ENCODE data around the gene NUP62.

The NUP62 gene

GRCh38 chr19:49874503-49875157 lies 54.7 kb downstream of the NUP62 start:
- TF ChIP-seq CTCF (IDR thresholded peaks at IDR 0.05) = no peak
- Histone ChIP-seq H3K4me2 (ENCODE audit: low read length) (no peak overlapping the region), H3K27ac (no peak overlapping the region), H3K79me2 (peaks cover 14% of the 10 kb centered on the region), H2AFZ (no peak overlapping the region), H3K9ac (no peak overlapping the region), H3K36me3 (ENCODE audit: control insufficient read depth, insufficient read depth, low read length) (no peaks in the 10 kb centered on the region), H3K4me3 (ENCODE audit: low read depth, low read length) (no peak overlapping the region), H3K9me3 (ENCODE audit: control insufficient read depth, low read length) (no peaks in the 10 kb centered on the region), H3K27me3 (ENCODE audit: control insufficient read depth, insufficient read depth, low read length) (no peaks in the 10 kb centered on the region), H3K4me1 (peaks cover 12% of the 10 kb centered on the region)

- peaks cover 14% of the 10 kb centered on the region for H3K4me1 ChIP-seq
- peaks cover 14% of the 10 kb centered on the region for H3K79me2 ChIP-seq
- no peaks in the 10 kb centered on the region for H3K36me3 ChIP-seq (ENCODE audit: control insufficient read depth, insufficient read depth, low read length)
- no peak for TF ChIP-seq CTCF (IDR thresholded peaks at IDR 0.05)
- H3K4me3 ChIP-seq (ENCODE audit: low read depth, low read length) = no peak overlapping the region
- H2AFZ ChIP-seq = no peak overlapping the region
- no peak overlapping the region for H3K9ac ChIP-seq
- no peaks in the 10 kb centered on the region for H3K27me3 ChIP-seq (ENCODE audit: control insufficient read depth, insufficient read depth, low read length)
- H3K9me3 ChIP-seq (ENCODE audit: control insufficient read depth, low read length) = no peaks in the 10 kb centered on the region
- H3K27ac ChIP-seq = no peak overlapping the region
- H3K4me2 ChIP-seq (ENCODE audit: low read length) = no peak overlapping the region
Observed at GRCh38 chr19:49873834-49874233, 55.5 kb downstream of the NUP62 start.

GRCh38 chr19:49873129-49873521 lies 56.2 kb downstream of the NUP62 start:
- H3K9ac ChIP-seq = no peak overlapping the region
- H3K36me3 ChIP-seq (ENCODE audit: control insufficient read depth, insufficient read depth, low read length) = no peaks in the 10 kb centered on the region
- H3K9me3 ChIP-seq (ENCODE audit: control insufficient read depth, low read length) = no peaks in the 10 kb centered on the region
- H3K27ac ChIP-seq = no peak overlapping the region
- H2AFZ ChIP-seq = no peak overlapping the region
- H3K4me1 ChIP-seq = peaks cover 20% of the 10 kb centered on the region
- no peak overlapping the region for H3K4me2 ChIP-seq (ENCODE audit: low read length)
- H3K79me2 ChIP-seq = peaks cover 14% of the 10 kb centered on the region
- H3K27me3 ChIP-seq (ENCODE audit: control insufficient read depth, insufficient read depth, low read length) = no peaks in the 10 kb centered on the region
- TF ChIP-seq CTCF (IDR thresholded peaks at IDR 0.05) = no peak
- H3K4me3 ChIP-seq (ENCODE audit: low read depth, low read length) = no peak overlapping the region

- Histone ChIP-seq H3K4me1 (peaks cover 20% of the 10 kb centered on the region), H3K9me3 (ENCODE audit: control insufficient read depth, low read length) (no peaks in the 10 kb centered on the region), H3K4me2 (ENCODE audit: low read length) (no peak overlapping the region), H2AFZ (no peak overlapping the region), H3K27me3 (ENCODE audit: control insufficient read depth, insufficient read depth, low read length) (no peaks in the 10 kb centered on the region), H3K9ac (no peak overlapping the region), H3K4me3 (ENCODE audit: low read depth, low read length) (no peak overlapping the region), H3K79me2 (peaks cover 14% of the 10 kb centered on the region), H3K36me3 (ENCODE audit: control insufficient read depth, insufficient read depth, low read length) (no peaks in the 10 kb centered on the region), H3K27ac (no peak overlapping the region)
- no peak for TF ChIP-seq CTCF (IDR thresholded peaks at IDR 0.05)
Observed at GRCh38 chr19:49872245-49873128, 56.8 kb downstream of the NUP62 start.

Data from parathyroid adenoma (tissue), 2 donors.